ENCODE results near the gene ABR.

- TF ChIP-seq CTCF (IDR thresholded peaks at IDR 0.05) = no peak
- no peak for TF ChIP-seq POLR2A (IDR thresholded peaks at IDR 0.05)
These were observed 88.6 kb downstream of the ABR start for GRCh38 chr17:1091190-1091534.

Measured in right lobe of liver (tissue), 4 donors.